Hematopoietic multipotent progenitor cell treated with erythropoietin and hydrocortisone succinate and interleukin-3 and kit ligand, for 6 days (in vitro differentiated cells): ENCODE data around the gene IP6K3.

Experiments
- DNase-seq: peaks from one replicate; pipeline ENCODE4 v3.0.0-alpha.2; 2015

IP6K3 gene

GRCh38 chr6:33702345-33702977, 44.2 kb downstream of the IP6K3 start:
- DNase-seq, result peak; percentile 75

- DNase-seq, result peak; percentile 92
These were observed 46.2 kb downstream of the IP6K3 start for GRCh38 chr6:33700391-33701050.

- DNase-seq, result no peak
These were observed 47.0 kb downstream of the IP6K3 start for GRCh38 chr6:33699739-33700138.

- no peak for DNase-seq
These were observed 47.6 kb downstream of the IP6K3 start for GRCh38 chr6:33699131-33699530.

GRCh38 chr6:33698494-33698893, 48.2 kb downstream of the IP6K3 start:
- no peak for DNase-seq

- no peak for DNase-seq
These were observed 48.9 kb downstream of the IP6K3 start for GRCh38 chr6:33697845-33698244.

- peak; percentile 18 for DNase-seq
These were observed 49.9 kb downstream of the IP6K3 start for GRCh38 chr6:33696548-33697518.

- no peak for DNase-seq
These were observed 50.6 kb downstream of the IP6K3 start for GRCh38 chr6:33696076-33696475.

- no peak for DNase-seq
These were observed 51.2 kb downstream of the IP6K3 start for GRCh38 chr6:33695451-33695887.

- DNase-seq, result no peak
These were observed 51.7 kb downstream of the IP6K3 start for GRCh38 chr6:33694977-33695376.

- DNase-seq, result peak; percentile 51
These were observed 52.2 kb downstream of the IP6K3 start for GRCh38 chr6:33694401-33694931.

GRCh38 chr6:33693186-33694105, 53.3 kb downstream of the IP6K3 start:
- no peak for DNase-seq

GRCh38 chr6:33692760-33693158, 53.9 kb downstream of the IP6K3 start:
- DNase-seq, result peak; percentile 73

GRCh38 chr6:33692078-33692759, 54.5 kb downstream of the IP6K3 start:
- no peak for DNase-seq

GRCh38 chr6:33691456-33692077, 55.1 kb downstream of the IP6K3 start:
- no peak for DNase-seq

- DNase-seq, result no peak
These were observed 55.9 kb downstream of the IP6K3 start for GRCh38 chr6:33690766-33691165.

- DNase-seq, result no peak
These were observed 56.8 kb downstream of the IP6K3 start for GRCh38 chr6:33689879-33690278.

GRCh38 chr6:33689148-33689494, 57.6 kb downstream of the IP6K3 start:
- DNase-seq, result no peak

GRCh38 chr6:33688451-33689147, 58.1 kb downstream of the IP6K3 start:
- no peak for DNase-seq

- DNase-seq, result no peak
These were observed 58.7 kb downstream of the IP6K3 start for GRCh38 chr6:33688006-33688405.
